Gastroesophageal sphincter (tissue), 4 donors: Measurements from ENCODE around the gene POR. TPM values are rescaled to one million over a fixed set of nuclear protein-coding genes. Genes with fewer than 3 reads are reported as not detected.

ENCODE experiments used
- ATAC-seq: fragments of 150-250 bp; one replicate; pipeline ENCODE4 v1.9.1; 2016; ENCODE audit warnings: mild to moderate bottlenecking, moderate library complexity
- H3K27ac ChIP-seq, 4 donors: fragments of 200-600 bp; sonication (generic) in 3 of 4; 1 replicate in 3 of 4; 2 replicates in 1 of 4; pipeline ENCODE4 v1.5.1; 2016 to 2019
- H3K27me3 ChIP-seq: fragments of 200-600 bp; sonication (generic); one replicate; pipeline ENCODE4 v1.5.1; 2019
- H3K36me3 ChIP-seq, 2 donors: fragments of 200-600 bp; sonication (generic); one replicate each; pipeline ENCODE4 v1.5.1; 2019; ENCODE audit warnings: control low read depth in 1 of 2
- H3K4me1 ChIP-seq, 3 donors: fragments of 200-600 bp; sonication (generic); 1 replicate in 2 of 3; 2 replicates in 1 of 3; pipeline ENCODE4 v1.5.1; 2016 to 2019; ENCODE audit warnings: control low read depth in 2 of 3
- H3K4me3 ChIP-seq, 2 donors: fragments of 200-600 bp; sonication (generic); one replicate each; pipeline ENCODE4 v1.5.1; 2019; ENCODE audit warnings: mild to moderate bottlenecking in 1 of 2, moderate library complexity in 1 of 2
- H3K9me3 ChIP-seq, 3 donors: fragments of 200-600 bp; sonication (generic); one replicate each; pipeline ENCODE4 v1.5.1; 2017 to 2019; ENCODE audit warnings: control low read depth in 2 of 3
- EP300 ChIP-seq: sonication (generic); formaldehyde crosslinking; IDR thresholded peaks from one replicate; pipeline ENCODE4 v1.6.1; 2017; ENCODE audit warnings: antibody characterized with exemption, mild to moderate bottlenecking
- POLR2A ChIP-seq, 2 donors: fragments of 450-650 bp; IDR thresholded peaks; one replicate each; pipeline ENCODE4 v1.6.1; 2017; ENCODE audit warnings: antibody characterized with exemption in 2 of 2, mild to moderate bottlenecking in 2 of 2, moderate library complexity in 1 of 2
- POLR2AphosphoS5 ChIP-seq: sonication (generic); formaldehyde crosslinking; IDR thresholded peaks from one replicate; pipeline ENCODE4 v1.6.1; 2017; ENCODE audit warnings: antibody characterized with exemption
- WGBS, 2 donors: methylation state at CpG; one replicate each; pipeline ENCODE4 v1.1.5; 2018; ENCODE audit warnings: low coverage in 1 of 2; 5-methylcytosine and 5-hydroxymethylcytosine counted together
- total RNA-seq, 4 donors: library from RNA; depleted of rRNA; stranded (reverse); fragments of >200 nt; gene quantifications; one replicate each; pipeline ENCODE4 v1.1.0, GENCODE V29; 2016
- TF ChIP-seq, protein P1 (sequence below), 4 experiments: fragments of 200-600 bp in 2 of 4; fragments of 450-650 bp in 2 of 4; sonication (generic) in 1 of 4; IDR thresholded peaks; one replicate each; pipeline ENCODE4 v1.5.1; 2017 to 2019; ENCODE audit warnings: antibody characterized with exemption in 4 of 4, mild to moderate bottlenecking in 2 of 4, moderate library complexity in 2 of 4

The POR gene
- total RNA-seq, 4 donors from 2014 or later, result 31.5 to 54.3 (median 47.7) TPM

DNA sequence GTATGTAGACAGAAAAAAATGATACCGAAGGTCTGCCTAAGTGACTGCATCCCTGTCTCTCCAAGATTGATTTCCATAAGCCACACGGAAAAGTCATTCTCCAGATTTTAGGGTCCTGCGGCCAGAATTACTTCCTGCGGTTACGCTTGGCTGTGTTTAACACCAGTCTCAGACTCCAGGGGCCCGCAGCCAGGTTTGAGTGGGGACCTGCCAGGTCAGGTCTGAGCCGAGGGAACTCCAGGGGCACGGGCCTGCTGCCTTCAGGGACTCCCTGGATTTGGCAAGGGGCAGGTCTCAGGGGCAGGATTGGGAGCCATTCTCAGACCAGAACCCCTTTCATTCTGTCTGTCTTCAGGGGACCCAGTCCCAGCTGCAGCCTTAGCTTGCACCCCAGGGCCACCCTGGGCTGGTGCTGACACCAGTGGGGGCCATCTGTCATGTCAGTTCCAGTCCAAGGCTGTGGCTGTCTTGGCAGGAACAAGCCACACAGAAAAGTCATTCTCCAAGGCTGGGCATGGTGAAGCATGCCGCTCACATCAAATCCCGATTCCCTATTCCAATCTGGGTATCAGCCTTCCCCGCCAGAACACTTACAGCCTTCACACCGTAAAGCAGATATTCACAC is 40.5 kb downstream of the POR start:
- peaks cover 0 to 14% (median 0%) of the 10 kb centered on the region in 3 donors for H3K4me1 ChIP-seq
- H3K36me3 ChIP-seq, result peaks cover 0 to 71% of the 10 kb centered on the region in 2 donors
- H3K9me3 ChIP-seq, result no peaks in the 10 kb centered on the region
- H3K27ac ChIP-seq, result no peak overlapping the region
- H3K4me3 ChIP-seq, result no peak overlapping the region
- TF ChIP-seq POLR2A (IDR thresholded peaks at IDR 0.05) (no peak), EP300 (no peak), POLR2AphosphoS5 (no peak)
- TF ChIP-seq, protein P1, sequence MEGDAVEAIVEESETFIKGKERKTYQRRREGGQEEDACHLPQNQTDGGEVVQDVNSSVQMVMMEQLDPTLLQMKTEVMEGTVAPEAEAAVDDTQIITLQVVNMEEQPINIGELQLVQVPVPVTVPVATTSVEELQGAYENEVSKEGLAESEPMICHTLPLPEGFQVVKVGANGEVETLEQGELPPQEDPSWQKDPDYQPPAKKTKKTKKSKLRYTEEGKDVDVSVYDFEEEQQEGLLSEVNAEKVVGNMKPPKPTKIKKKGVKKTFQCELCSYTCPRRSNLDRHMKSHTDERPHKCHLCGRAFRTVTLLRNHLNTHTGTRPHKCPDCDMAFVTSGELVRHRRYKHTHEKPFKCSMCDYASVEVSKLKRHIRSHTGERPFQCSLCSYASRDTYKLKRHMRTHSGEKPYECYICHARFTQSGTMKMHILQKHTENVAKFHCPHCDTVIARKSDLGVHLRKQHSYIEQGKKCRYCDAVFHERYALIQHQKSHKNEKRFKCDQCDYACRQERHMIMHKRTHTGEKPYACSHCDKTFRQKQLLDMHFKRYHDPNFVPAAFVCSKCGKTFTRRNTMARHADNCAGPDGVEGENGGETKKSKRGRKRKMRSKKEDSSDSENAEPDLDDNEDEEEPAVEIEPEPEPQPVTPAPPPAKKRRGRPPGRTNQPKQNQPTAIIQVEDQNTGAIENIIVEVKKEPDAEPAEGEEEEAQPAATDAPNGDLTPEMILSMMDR (IDR thresholded peaks at IDR 0.05), result no peak
- ATAC-seq, result no peak
- 86 to 92% methylated on average over 1 to 10 of the region's 12 CpGs for WGBS, 2 donors
- no peaks in the 10 kb centered on the region for H3K27me3 ChIP-seq

DNA sequence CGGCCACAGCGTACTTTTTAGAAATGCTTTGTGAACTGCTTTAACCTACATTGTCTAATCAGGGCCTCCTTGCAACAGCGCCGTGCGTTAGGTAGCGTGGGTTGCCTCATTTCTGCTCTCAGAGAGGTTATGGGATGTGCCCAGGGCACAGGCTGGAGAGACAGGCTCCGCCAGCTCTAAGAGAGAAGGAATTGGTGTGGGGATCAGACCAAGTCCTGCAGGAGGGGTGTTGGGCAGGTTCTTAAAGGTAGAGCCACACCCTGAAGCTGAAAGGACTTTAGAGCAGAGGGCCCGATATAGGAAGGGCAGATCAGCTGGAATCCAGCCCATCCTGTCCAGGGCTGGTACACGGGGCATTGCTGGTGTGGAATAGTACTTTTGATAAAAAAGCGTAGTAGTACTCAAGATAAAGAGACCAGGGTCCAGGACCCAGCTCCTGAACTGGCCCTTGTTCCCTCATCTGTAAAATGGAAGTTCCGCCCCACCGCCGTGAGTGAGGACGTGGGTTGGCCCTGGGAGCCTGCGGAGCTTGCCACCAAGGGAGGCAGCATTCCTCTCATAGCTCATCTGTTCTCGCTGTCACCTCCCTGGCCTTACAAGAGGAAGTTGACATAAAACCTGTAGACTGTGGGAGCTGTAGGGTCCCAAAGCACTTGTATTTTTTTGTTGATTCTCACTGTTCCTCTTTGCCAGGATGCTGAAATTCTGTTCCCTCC is 42.2 kb downstream of the POR start:
- H3K27me3 ChIP-seq, result no peaks in the 10 kb centered on the region
- H3K36me3 ChIP-seq, result peaks cover 0 to 76% of the 10 kb centered on the region in 2 donors
- TF ChIP-seq POLR2AphosphoS5 (no peak), POLR2A (IDR thresholded peaks at IDR 0.05) (no peak), EP300 (no peak)
- TF ChIP-seq, protein P1 (IDR thresholded peaks at IDR 0.05), result no peak
- H3K27ac ChIP-seq, result no peak overlapping the region
- 75 to 81% methylated on average over 3 to 8 of the region's 16 CpGs for WGBS, 2 donors
- H3K9me3 ChIP-seq, result no peaks in the 10 kb centered on the region
- H3K4me1 ChIP-seq, result peaks cover 0 to 9% (median 0%) of the 10 kb centered on the region in 3 donors
- H3K4me3 ChIP-seq, result no peak overlapping the region
- no peak for ATAC-seq

DNA sequence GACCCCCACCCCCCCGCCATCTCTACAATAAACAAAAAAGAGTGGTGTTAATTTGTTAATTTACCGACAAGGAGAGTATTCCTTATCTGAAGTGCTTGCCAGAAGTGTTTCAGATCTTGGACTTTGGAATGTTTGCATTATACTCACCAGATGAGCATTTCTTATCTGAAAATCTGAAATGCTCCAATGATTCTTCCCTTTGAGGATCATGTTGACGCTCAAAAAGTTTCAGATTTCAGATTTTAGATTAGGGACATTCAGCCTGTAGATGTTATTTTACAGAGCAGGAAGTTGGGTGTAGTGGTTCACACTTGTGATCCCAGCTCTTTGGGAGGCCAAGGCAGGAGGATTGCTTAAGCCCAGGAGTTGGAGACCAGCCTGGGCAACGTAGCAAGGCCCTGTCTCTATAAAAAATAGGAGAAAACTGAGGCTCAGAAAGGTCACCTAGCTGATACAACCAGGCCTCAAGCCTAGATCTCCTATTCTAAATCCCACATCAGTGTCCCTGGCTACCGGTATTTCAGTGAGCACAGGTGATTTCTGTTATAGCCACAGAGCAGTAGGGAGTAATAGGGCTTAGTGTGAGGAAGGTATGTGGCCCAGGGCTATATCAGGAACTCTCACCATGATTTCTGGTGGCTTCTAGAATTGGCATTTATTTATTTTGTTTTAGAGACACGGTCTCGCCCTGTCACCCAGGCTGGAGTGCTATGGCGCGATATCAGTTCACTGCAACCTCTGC is 44.0 kb downstream of the POR start:
- Histone ChIP-seq H3K4me3 (no peak overlapping the region), H3K36me3 (peaks cover 0 to 70% of the 10 kb centered on the region in 2 donors), H3K27ac (no peak overlapping the region), H3K27me3 (no peaks in the 10 kb centered on the region), H3K4me1 (peaks cover 0 to 23% (median 6%) of the 10 kb centered on the region in 3 donors), H3K9me3 (no peaks in the 10 kb centered on the region)
- 86 to 89% methylated on average over 6 to 9 of the region's 9 CpGs for WGBS, 2 donors
- TF ChIP-seq, protein P1 (IDR thresholded peaks at IDR 0.05), result no peak
- no peak for TF ChIP-seq EP300
- TF ChIP-seq POLR2A (IDR thresholded peaks at IDR 0.05), result no peak
- TF ChIP-seq POLR2AphosphoS5, result no peak
- no peak for ATAC-seq

DNA sequence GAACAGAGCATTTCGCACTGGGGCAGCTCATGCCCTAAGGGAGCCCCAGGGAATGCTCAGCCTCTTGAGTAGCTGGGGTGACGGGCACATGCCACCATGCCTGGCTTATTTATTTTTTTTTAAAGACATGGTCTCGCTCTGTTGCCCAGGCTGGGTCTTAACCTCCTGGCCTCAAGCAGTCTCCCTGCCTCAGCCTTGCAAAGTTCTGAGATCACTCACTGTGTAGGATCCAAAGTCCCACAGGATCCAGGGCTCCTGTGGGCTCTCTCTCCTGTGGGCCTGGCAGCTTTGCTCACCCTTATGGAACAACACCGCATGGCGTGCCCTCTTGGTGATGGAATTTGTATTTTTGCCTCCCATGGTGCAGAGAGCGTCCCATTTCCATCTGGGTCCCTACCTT is 45.4 kb downstream of the POR start:
- WGBS, 2 donors, result 96 to 100% methylated on average over 3 to 5 of the region's 6 CpGs
- no peak for ATAC-seq
- no peak for TF ChIP-seq POLR2AphosphoS5
- TF ChIP-seq POLR2A (IDR thresholded peaks at IDR 0.05), result no peak
- TF ChIP-seq, protein P1 (IDR thresholded peaks at IDR 0.05), result no peak
- no peak for TF ChIP-seq EP300
- H3K36me3 ChIP-seq, result peaks cover 0 to 56% of the 10 kb centered on the region in 2 donors
- no peak overlapping the region for H3K4me3 ChIP-seq
- H3K27ac ChIP-seq, result no peak overlapping the region
- H3K4me1 ChIP-seq, result peaks cover 0 to 31% (median 6%) of the 10 kb centered on the region in 3 donors
- H3K9me3 ChIP-seq, result no peaks in the 10 kb centered on the region
- no peaks in the 10 kb centered on the region for H3K27me3 ChIP-seq
